ENCODE data around the gene EIPR1. TPM values are rescaled to one million over a fixed set of nuclear protein-coding genes. Genes with fewer than 3 reads are reported as not detected.

The EIPR1 gene
- total RNA-seq, 1 donor from 2014 or later: 27.2 TPM

GRCh38 chr2:3178578-3179031 is 199.0 kb downstream of the EIPR1 start:
- no peak for DNase-seq (ENCODE audit: low read depth in 2 of 2)

GRCh38 chr2:3177891-3178577 is 199.6 kb downstream of the EIPR1 start:
- DNase-seq (ENCODE audit: low read depth in 2 of 2): no peak

DNA sequence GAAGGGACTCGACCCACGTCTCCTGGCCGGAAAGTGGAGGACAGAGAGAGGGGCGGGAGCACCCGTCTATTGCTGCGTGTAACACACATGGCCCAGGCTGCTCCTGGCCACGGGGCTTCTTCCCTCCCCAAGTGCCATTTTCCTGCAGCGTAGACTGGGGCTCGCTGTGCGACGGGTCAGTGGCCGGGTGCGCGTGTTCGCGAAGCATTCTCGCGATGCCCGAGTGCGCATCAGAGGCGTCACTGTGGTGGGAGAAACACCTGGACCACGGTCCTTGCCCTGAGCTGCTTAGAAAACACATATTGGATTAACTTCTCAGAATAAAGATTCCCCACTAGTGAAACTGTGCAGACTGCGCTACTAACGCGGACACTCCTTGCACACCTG is 200.8 kb downstream of the EIPR1 start:
- no peak for DNase-seq (ENCODE audit: low read depth in 2 of 2)

DNA sequence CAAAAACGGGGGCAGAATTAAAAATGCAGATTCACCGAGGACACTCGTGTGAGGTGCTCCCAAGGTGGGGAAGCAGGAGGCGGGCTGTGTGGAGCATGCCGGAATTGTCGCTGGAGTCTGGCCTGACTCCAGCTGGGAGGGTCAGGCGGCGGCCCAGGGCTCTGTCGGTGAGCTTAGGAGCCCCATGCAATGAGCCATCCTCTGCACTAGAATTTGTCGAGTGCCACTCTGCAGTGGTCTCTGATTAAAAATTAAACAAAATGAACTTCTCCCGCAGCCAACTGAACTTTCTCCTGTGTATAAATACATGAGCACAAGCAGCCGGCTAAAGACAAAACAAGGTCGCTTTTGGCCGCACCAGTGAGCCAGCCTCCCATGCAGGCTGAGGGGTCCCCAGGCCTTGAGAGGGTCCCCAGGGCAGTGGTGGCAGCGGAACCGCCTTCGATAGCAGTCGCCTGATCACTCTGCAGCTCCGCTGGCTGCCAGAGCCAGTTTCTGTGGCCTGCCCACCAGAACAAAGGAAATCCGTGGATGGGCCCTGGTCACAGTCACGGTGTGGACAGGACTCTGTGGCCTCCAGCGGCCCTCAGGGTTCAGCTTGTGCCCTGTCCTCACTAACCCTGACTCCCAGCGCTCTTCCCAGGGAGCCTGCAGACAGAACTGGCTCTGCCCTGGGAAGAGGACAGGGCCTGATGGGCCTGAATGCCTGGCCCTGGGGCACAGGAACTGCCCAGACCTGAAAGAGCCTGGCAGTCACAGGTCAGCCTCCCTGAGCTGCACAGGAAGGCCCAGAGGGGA is 201.3 kb downstream of the EIPR1 start:
- DNase-seq (ENCODE audit: low read depth in 2 of 2): no peak

GRCh38 chr2:3175568-3175955 is 202.1 kb downstream of the EIPR1 start:
- DNase-seq (ENCODE audit: low read depth in 2 of 2): no peak

DNA sequence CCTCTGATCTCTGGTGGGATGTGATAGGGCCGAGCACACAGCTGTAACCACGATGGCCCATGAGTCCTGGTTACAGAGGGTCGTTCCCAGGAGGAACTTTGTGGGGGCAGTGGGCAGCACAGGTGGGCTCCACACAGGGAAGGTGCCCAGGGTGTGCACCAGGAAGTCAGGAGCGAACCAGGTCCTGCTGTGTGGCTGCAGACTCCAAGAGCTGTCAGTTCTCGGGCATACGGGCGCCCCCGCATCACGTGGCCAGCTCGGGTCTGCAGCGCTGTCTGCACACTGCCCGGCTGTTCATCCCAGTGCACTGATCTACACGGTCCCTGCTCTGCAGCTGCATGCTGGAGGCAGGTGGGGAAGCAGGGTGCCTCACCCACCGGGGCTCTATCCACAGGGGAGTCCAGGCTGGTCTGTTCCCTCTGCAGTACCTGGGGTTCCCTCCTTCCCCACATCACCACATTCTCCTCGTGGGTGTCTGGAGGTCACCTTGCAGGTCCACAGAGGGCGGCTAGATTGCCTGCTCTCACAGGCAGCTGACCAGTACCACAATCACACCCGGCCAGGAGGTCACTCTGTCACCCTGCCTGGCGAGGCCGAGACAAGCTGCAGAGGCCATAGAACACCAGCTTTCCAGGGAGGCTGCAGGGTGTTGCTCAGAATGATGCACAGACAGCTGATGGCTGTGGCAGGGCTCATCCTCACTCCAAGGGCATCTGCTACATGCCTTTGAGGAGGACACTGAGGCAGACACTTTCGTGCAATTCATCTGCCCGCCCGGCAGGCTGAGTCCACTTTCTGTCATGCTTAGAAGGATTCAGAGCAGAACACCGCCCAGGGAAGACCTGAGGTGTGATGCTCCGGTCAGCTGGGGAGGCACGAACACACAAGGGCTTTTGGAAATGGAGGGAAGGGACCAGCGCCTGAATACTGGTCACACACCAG is 202.7 kb downstream of the EIPR1 start:
- no peak for DNase-seq (ENCODE audit: low read depth in 2 of 2)

GRCh38 chr2:3173031-3173430 is 204.6 kb downstream of the EIPR1 start:
- DNase-seq (ENCODE audit: low read depth in 2 of 2): peak in 1 of 2 donors; percentile 41

DNA sequence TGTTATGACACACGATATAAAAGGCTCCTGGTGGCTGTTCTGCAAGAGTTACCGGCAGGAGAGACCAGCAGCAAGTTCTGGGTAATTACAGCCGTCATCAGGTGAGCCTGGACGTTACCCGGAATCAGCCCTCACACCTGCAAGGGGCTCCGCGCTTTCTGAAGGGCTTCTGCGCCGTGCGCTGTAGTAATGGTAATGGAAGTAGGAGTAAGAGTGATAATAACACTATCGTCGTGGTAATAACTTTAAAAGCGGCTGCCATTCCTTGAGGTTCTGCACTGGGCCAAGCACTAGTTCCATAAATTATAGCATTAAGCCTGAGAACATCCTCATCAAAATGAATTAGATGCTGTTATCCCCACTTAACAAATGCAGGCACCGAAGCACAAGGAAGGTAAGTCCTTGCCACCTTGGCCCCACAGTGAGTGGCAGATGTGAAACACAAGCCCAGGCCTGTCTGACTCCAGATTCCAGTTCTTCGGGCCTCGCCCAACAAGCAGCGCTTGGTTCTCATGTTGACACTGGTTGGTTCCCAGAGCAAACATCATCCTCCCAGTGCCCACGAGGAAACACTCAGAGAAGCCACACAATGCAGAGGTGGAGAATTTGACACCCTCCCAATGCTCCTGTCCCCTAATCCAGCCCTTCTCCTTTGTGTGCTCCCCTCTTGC is 205.2 kb downstream of the EIPR1 start:
- DNase-seq (ENCODE audit: low read depth in 2 of 2): no peak

- no peak for DNase-seq (ENCODE audit: low read depth in 2 of 2)
Measured at GRCh38 chr2:3171564-3172264, 205.9 kb downstream of the EIPR1 start.

DNA sequence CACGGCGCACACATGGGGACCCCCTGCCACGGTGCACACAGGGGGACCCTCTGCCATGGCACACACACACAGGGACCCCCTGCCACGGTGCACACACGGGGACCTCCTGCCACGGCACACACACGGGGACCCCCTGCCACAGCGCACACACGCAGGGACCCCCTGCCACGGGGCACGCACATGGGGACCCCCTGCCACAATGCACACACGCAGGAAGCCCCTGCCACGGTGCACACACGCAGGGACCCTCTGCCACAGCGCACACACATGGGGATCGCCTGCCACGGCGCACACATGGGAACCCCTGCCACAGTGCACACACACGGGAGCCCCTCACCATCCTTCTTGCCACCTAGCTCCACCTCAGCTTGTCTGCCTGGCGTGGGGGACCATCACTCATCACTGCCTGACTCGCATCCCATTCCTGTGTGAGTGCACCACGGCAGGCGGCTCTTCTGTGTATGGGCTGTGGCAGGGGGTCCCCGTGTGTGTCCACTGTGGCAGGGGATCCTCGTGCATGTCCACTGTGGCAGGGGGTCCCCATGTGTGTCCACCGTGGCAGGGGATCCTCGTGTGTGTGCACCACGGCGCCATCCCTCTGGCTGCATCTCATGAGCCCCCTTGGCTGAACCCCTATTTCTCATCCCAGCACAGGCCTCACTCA is 206.7 kb downstream of the EIPR1 start:
- DNase-seq (ENCODE audit: low read depth in 2 of 2): no peak

GRCh38 chr2:3169106-3169870 is 208.3 kb downstream of the EIPR1 start:
- DNase-seq (ENCODE audit: low read depth in 2 of 2): peak; percentile 21 to 67

- peak in 1 of 2 donors; percentile 91 for DNase-seq (ENCODE audit: low read depth in 2 of 2)
Measured at GRCh38 chr2:3168230-3168891, 209.3 kb downstream of the EIPR1 start.

DNA sequence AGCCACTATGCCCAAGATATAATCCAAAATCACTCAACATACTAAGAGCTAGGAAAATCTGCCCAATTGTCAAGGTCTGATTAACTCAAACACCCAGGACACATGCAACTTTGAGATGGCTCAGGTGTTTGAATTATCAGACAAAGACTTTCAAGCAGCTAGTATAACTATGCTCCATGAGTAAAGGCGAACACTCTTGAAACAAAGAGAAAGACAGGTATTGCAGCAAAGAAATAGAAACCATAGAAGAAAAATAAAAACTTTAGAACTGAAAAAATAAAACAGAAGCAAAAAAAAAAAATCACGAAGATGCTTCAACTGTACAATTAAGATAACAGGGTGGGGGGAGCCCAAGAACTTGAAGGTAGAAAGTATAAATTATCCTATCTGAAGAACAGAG is 214.2 kb downstream of the EIPR1 start:
- no peak for DNase-seq (ENCODE audit: low read depth in 2 of 2)

DNA sequence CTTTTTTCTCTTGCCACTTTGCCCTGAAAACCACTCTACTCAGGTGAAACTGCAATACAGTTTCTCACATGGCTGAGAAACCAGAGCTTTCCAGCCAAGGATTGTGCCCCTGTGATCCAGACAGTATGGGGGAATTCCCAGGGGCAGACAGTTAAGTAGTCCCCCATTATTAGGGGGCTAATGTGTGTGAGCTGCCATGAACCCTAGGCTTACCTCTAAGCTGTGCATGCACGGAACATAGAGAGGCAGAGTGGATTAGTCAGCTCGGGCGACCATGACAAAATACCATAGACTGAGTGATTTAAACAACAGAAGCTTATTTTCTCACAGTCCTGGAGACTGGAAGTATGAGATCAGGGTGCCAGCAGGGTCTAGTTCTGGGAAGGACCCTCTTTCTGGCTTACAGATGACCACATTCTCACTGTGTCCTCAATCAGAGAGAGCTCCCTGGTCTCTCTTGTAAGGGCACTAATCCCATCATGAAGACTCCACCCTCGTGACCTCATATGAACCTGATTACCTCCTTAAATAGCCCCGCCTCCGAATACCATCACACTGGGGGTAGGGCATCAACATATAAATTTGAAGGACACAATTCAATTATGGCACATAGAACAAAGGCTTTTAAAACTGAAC is 215.1 kb downstream of the EIPR1 start:
- no peak for DNase-seq (ENCODE audit: low read depth in 2 of 2)

GRCh38 chr2:3160751-3161330 is 216.8 kb downstream of the EIPR1 start:
- DNase-seq (ENCODE audit: low read depth in 2 of 2): no peak

DNA sequence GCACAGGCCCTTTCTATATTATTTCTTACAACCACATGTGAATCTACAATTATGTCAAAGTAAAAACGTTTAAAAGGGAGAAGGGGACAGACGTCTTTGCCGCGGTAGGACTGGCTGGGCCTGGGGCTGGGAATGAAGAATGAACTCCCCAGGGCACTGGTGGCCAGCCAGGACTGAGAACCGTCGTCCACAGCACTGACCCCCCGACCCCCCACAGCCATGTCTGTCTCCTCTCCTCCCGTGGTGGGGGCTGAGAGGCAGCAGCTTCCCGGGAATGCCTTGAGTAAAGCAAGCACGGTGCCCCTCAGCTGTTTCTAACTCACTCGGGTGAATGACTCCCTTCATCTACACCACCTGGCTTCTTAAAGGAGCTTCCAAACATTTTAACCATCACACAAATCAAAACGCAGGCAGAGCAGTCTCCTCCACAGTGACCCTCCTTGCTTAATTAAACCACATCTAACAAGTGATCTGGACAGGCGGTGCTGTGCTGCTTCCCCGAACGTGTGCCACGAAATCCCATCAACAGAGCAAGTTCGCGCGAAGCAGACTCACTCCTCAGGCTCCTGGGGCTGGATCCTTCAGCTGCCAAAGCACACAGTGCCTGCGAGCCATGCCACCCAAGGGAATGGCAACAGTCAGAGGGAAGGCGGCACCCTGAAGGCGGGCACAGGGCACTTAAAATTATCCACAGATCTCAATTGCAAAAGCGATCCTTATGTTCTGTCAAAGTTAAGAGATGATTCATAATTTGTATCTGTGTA is 217.7 kb downstream of the EIPR1 start:
- DNase-seq (ENCODE audit: low read depth in 2 of 2): no peak

- DNase-seq (ENCODE audit: low read depth in 2 of 2): peak in 1 of 2 donors; percentile 49
Measured at GRCh38 chr2:3154700-3155099, 222.9 kb downstream of the EIPR1 start.
